ENCODE results near the gene PWP2. TPM values are rescaled to one million over a fixed set of nuclear protein-coding genes. Genes with fewer than 3 reads are reported as not detected.
"Not testable (repeated sequence)": the region's sequence is repeated elsewhere in the genome, so short reads cannot be mapped to it uniquely, and the experiment has no call there.

PWP2 gene
- total and polyA plus RNA-seq, 2 of the 4 experiments (the other 2 are of a cell fraction): 2.4 to 7.0 TPM

- H4K91ac ChIP-seq (ENCODE audit: insufficient read depth, low read depth, low read length); H2BK5ac ChIP-seq (ENCODE audit: low read depth, low read length, poor library complexity, severe bottlenecking); H3K9me1 ChIP-seq (ENCODE audit: insufficient read depth, low read length); BruUV-seq (replicated peaks); H3K56ac ChIP-seq (ENCODE audit: extremely low read depth, insufficient read depth, low read length); H3K79me1 ChIP-seq (ENCODE audit: low read depth in 1 of 2, low read length in 2 of 2); H2BK120ac ChIP-seq (ENCODE audit: low read depth, low read length); H3K9me3 ChIP-seq (ENCODE audit: control insufficient read depth, insufficient read depth, low read length); H2AK9ac ChIP-seq (replicated peaks; ENCODE audit: low read depth, low read length, poor library complexity); H3K4me2 ChIP-seq (ENCODE audit: low read depth, low read length); H4K5ac ChIP-seq (ENCODE audit: low read depth, low read length); H3K4me1 ChIP-seq (ENCODE audit: control insufficient read depth, insufficient read depth, low read length); H3K18ac ChIP-seq (ENCODE audit: low read depth, low read length); intact Hi-C loops (cut with micrococcal nuclease); H2AK5ac ChIP-seq (ENCODE audit: low read depth, low read length); POLR2A ChIA-PET (ENCODE audit: unreplicated experiment); H2BK20ac ChIP-seq (ENCODE audit: low read depth, low read length); H3K36me3 ChIP-seq (ENCODE audit: control insufficient read depth, insufficient read depth, low read length); H2AFZ ChIP-seq (replicated peaks; ENCODE audit: low read length, poor library complexity); H3K23ac ChIP-seq (ENCODE audit: low read depth, low read length); H3K4me3 ChIP-seq (ENCODE audit: insufficient read depth, low read depth, low read length); H4K20me1 ChIP-seq (ENCODE audit: insufficient read depth, low read length); H3K9ac ChIP-seq (ENCODE audit: low read depth, low read length); H4K8ac ChIP-seq (ENCODE audit: low read depth in 2 of 2, low read length in 2 of 2); H2BK15ac ChIP-seq (ENCODE audit: low read depth, low read length); H3K27ac ChIP-seq (ENCODE audit: insufficient read depth, low read length); H3K14ac ChIP-seq (replicated peaks; ENCODE audit: low read depth, low read length); H3K4ac ChIP-seq (ENCODE audit: low read depth, low read length); H3K27me3 ChIP-seq (ENCODE audit: control insufficient read depth, insufficient read depth, low read length); dilution Hi-C loops (cut with HindIII; ENCODE audit: low sequenced_read_pairs, unreplicated experiment); ATAC-seq (ENCODE audit: low read depth); DNase-seq; in situ Hi-C loops (cut with MboI; ENCODE audit: low sequenced_read_pairs); CTCF ChIA-PET: not testable (repeated sequence)
- no CpG with 5 or more reads among the region's 17 CpGs for WGBS, 2 experiments (ENCODE audit: extremely low coverage in 2 of 2, insufficient read length in 1 of 2)
Measured at GRCh38 chr21:44175189-44175588, 68.0 kb downstream of the PWP2 start.

GRCh38 chr21:44176127-44176526 is 68.9 kb downstream of the PWP2 start:
- H4K91ac ChIP-seq (ENCODE audit: insufficient read depth, low read depth, low read length); H3K9ac ChIP-seq (ENCODE audit: low read depth, low read length); H2BK15ac ChIP-seq (ENCODE audit: low read depth, low read length); H3K9me1 ChIP-seq (ENCODE audit: insufficient read depth, low read length); H3K23ac ChIP-seq (ENCODE audit: low read depth, low read length); H3K4me3 ChIP-seq (ENCODE audit: insufficient read depth, low read depth, low read length); H4K20me1 ChIP-seq (ENCODE audit: insufficient read depth, low read length); intact Hi-C loops (cut with micrococcal nuclease); H4K5ac ChIP-seq (ENCODE audit: low read depth, low read length); H3K9me3 ChIP-seq (ENCODE audit: control insufficient read depth, insufficient read depth, low read length); H2AFZ ChIP-seq (replicated peaks; ENCODE audit: low read length, poor library complexity); H4K8ac ChIP-seq (ENCODE audit: low read depth in 2 of 2, low read length in 2 of 2); BruUV-seq (replicated peaks); H2BK120ac ChIP-seq (ENCODE audit: low read depth, low read length); dilution Hi-C loops (cut with HindIII; ENCODE audit: low sequenced_read_pairs, unreplicated experiment); H3K4me2 ChIP-seq (ENCODE audit: low read depth, low read length); H3K36me3 ChIP-seq (ENCODE audit: control insufficient read depth, insufficient read depth, low read length); H2AK5ac ChIP-seq (ENCODE audit: low read depth, low read length); in situ Hi-C loops (cut with MboI; ENCODE audit: low sequenced_read_pairs); H2AK9ac ChIP-seq (replicated peaks; ENCODE audit: low read depth, low read length, poor library complexity); H3K18ac ChIP-seq (ENCODE audit: low read depth, low read length); H2BK5ac ChIP-seq (ENCODE audit: low read depth, low read length, poor library complexity, severe bottlenecking); CTCF ChIA-PET; POLR2A ChIA-PET (ENCODE audit: unreplicated experiment); H3K14ac ChIP-seq (replicated peaks; ENCODE audit: low read depth, low read length); ATAC-seq (ENCODE audit: low read depth); H3K27me3 ChIP-seq (ENCODE audit: control insufficient read depth, insufficient read depth, low read length); H3K79me1 ChIP-seq (ENCODE audit: low read depth in 1 of 2, low read length in 2 of 2); H3K4me1 ChIP-seq (ENCODE audit: control insufficient read depth, insufficient read depth, low read length); H3K56ac ChIP-seq (ENCODE audit: extremely low read depth, insufficient read depth, low read length); H3K4ac ChIP-seq (ENCODE audit: low read depth, low read length); DNase-seq; H3K27ac ChIP-seq (ENCODE audit: insufficient read depth, low read length); H2BK20ac ChIP-seq (ENCODE audit: low read depth, low read length): not testable (repeated sequence)
- WGBS, 2 experiments (ENCODE audit: extremely low coverage in 2 of 2, insufficient read length in 1 of 2): no CpG with 5 or more reads among the region's 14 CpGs

Measured in IMR-90 (cell line).